Endothelial cell of umbilical vein (primary cell): ENCODE measurements around the gene CASKIN1. TPM values are rescaled to one million over a fixed set of nuclear protein-coding genes. Genes with fewer than 3 reads are reported as not detected.

Source experiments
- BruUV-seq: library from RNA; stranded (reverse); fragments of 400-500 nt; replicated peaks from 2 replicates; lab custom pipeline; 2021; lab: Mats Ljungman, UMichigan
- CTCF ChIA-PET: fragments of 300-600, 350-600 bp; sonication (Branson Sonifier 250); formaldehyde crosslinking; loops from one replicate; lab custom pipeline; 2021; ENCODE audit warnings: antibody characterized with exemption, inconsistent platforms; lab: Charles Lee
- POLR2A ChIA-PET: fragments of 300-600, 350-600 bp; sonication (Branson Sonifier 250); formaldehyde crosslinking; loops from one replicate; lab custom pipeline; 2021; ENCODE audit warnings: antibody characterized with exemption, inconsistent platforms; lab: Charles Lee
- DNase-seq: peaks from one replicate; pipeline ENCODE4 v3.0.0-alpha.2; 2011; ENCODE audit warnings: low read depth, low spot score
- FAIRE-seq: peaks from 2 replicates; lab custom pipeline; 2011; peaks lifted over from hg19 to GRCh38; lab: Jason Lieb, UNC
- H2AFZ ChIP-seq: 2 replicates; pipeline ENCODE4 v1.6.0; 2012; ENCODE audit warnings: low read depth, low read length, control low read depth, inconsistent platforms
- H3K27ac ChIP-seq: 2 replicates; pipeline ENCODE4 v1.5.1; 2011; ENCODE audit warnings: low read depth, mild to moderate bottlenecking, control low read depth, low read length, moderate library complexity; ENCODE audit not compliant: insufficient read depth
- H3K27me3 ChIP-seq, 2 experiments: 2 replicates each; pipeline versions ENCODE4 v1.6.0 to v1.6.1; 2011; ENCODE audit warnings: low read length in 2 of 2, mixed read lengths in 1 of 2; ENCODE audit not compliant: control insufficient read depth in 2 of 2, insufficient read depth in 2 of 2
- H3K36me3 ChIP-seq, 2 experiments: 2 replicates in 1 of 2; 3 replicates in 1 of 2; pipeline ENCODE4 v1.5.1; 2011; ENCODE audit warnings: low read length in 2 of 2, mild to moderate bottlenecking in 1 of 2, moderate library complexity in 1 of 2; ENCODE audit not compliant: control insufficient read depth in 2 of 2, insufficient read depth in 2 of 2; ENCODE audit errors: extremely low read depth in 1 of 2
- H3K4me1 ChIP-seq: 3 replicates; pipeline ENCODE4 v1.5.1; 2011; ENCODE audit warnings: mild to moderate bottlenecking, low read length; ENCODE audit not compliant: control insufficient read depth, insufficient read depth; ENCODE audit errors: extremely low read depth
- H3K4me2 ChIP-seq: 2 replicates; pipeline ENCODE4 v1.6.1; 2011; ENCODE audit warnings: low read length, control low read depth, mixed read lengths; ENCODE audit not compliant: insufficient read depth
- H3K4me3 ChIP-seq, 3 experiments: fragments of 200-600 bp in 1 of 3; sonication (generic), shearing (Covaris generic) in 1 of 3; replicated peaks in 1 of 3; 2 replicates each; pipeline ENCODE4 v1.5.1; 2011 to 2016; ENCODE audit warnings: control low read depth in 3 of 3, low read length in 3 of 3, mild to moderate bottlenecking in 2 of 3, inconsistent platforms in 1 of 3, low read depth in 1 of 3, moderate library complexity in 1 of 3; ENCODE audit not compliant: insufficient read depth in 1 of 3
- H3K79me2 ChIP-seq: 2 replicates; pipeline ENCODE4 v1.6.0; 2012; ENCODE audit warnings: low read length, inconsistent platforms; ENCODE audit not compliant: control insufficient read depth, insufficient read depth
- H3K9ac ChIP-seq: replicated peaks from 2 replicates; pipeline ENCODE3; 2011; ENCODE audit warnings: low read length, control low read depth; ENCODE audit not compliant: insufficient read depth; ENCODE audit errors: extremely low read depth
- H3K9me1 ChIP-seq: replicated peaks from 3 replicates; pipeline ENCODE4 v1.6.0; 2011; ENCODE audit warnings: mild to moderate bottlenecking, low read length; ENCODE audit not compliant: control insufficient read depth, insufficient read depth; ENCODE audit errors: extremely low read depth
- H3K9me3 ChIP-seq: replicated peaks from 2 replicates; pipeline ENCODE4 v1.5.1; 2012; ENCODE audit warnings: low read length, inconsistent platforms; ENCODE audit not compliant: control insufficient read depth, insufficient read depth
- H4K20me1 ChIP-seq: replicated peaks from 2 replicates; pipeline ENCODE3; 2011; ENCODE audit warnings: mild to moderate bottlenecking, low read length; ENCODE audit not compliant: control insufficient read depth, insufficient read depth; ENCODE audit errors: extremely low read depth
- EZH2 ChIP-seq: IDR thresholded peaks from 2 replicates; pipeline ENCODE4 v1.6.1; 2012; ENCODE audit warnings: borderline replicate concordance, low read depth, mild to moderate bottlenecking, moderate library complexity, low read length, inconsistent platforms; ENCODE audit not compliant: severe bottlenecking
- FOS ChIP-seq: IDR thresholded peaks from 2 replicates; pipeline ENCODE4 v1.6.1; 2011; ENCODE audit warnings: mild to moderate bottlenecking, low read length, moderate library complexity, borderline replicate concordance; ENCODE audit not compliant: insufficient read depth
- GATA2 ChIP-seq: IDR thresholded peaks from 2 replicates; pipeline ENCODE4 v1.7.0; 2011; ENCODE audit warnings: low read depth, mild to moderate bottlenecking, moderate library complexity, mixed read lengths, low read length; ENCODE audit not compliant: insufficient read length, insufficient read depth
- JUN ChIP-seq: IDR thresholded peaks from 2 replicates; pipeline ENCODE4 v1.6.1; 2011; ENCODE audit warnings: borderline replicate concordance, low read depth; ENCODE audit not compliant: insufficient read length, insufficient read depth
- MAX ChIP-seq: IDR thresholded peaks from 2 replicates; pipeline ENCODE4 v1.6.1; 2011; ENCODE audit not compliant: insufficient read depth, insufficient read length
- MYC ChIP-seq: IDR thresholded peaks from one replicate; pipeline ENCODE4 v1.6.1; 2011; ENCODE audit warnings: mild to moderate bottlenecking, low read depth, low read length
- POLR2A ChIP-seq: IDR thresholded peaks from 2 replicates; pipeline ENCODE4 v1.6.1; 2012; ENCODE audit warnings: low read depth, mild to moderate bottlenecking, control low read depth, low read length
- POLR2AphosphoS5 ChIP-seq: IDR thresholded peaks from 2 replicates; pipeline ENCODE4 v1.6.1; 2012; ENCODE audit warnings: low read depth, mild to moderate bottlenecking, control low read depth, low read length, moderate library complexity; ENCODE audit not compliant: insufficient read depth
- dilution Hi-C: fragments of 300-500 bp; cut with MboI; formaldehyde crosslinking; loops from one replicate; pipeline ENCODE4 v1.15.0; 2019; ENCODE audit warnings: low sequenced_read_pairs; ENCODE audit not compliant: extremely low pct_ligation_motif_present
- intact Hi-C: fragments of 100-400 bp; cut with micrococcal nuclease; formaldehyde crosslinking; loops from one replicate; pipeline ENCODE4 v1.10.0; 2022
- polyA plus RNA-seq, 4 experiments: library from polyadenylated mRNA; depleted of rRNA in 3 of 4; stranded (reverse) in 3 of 4; unstranded in 1 of 4; fragments of >200 nt; gene quantifications; 2 replicates each; pipeline versions ENCODE4 v1.2.1 to v1.2.3, GENCODE V29; 2011 to 2012; ENCODE audit warnings: missing spikeins in 1 of 4
- total RNA-seq: library from RNA; stranded (reverse); gene quantifications from 2 replicates; pipeline ENCODE4 v1.2.3, GENCODE V29; 2021
- TF ChIP-seq, protein P1 (sequence below), 2 donors: IDR thresholded peaks; 1 replicate in 1 of 2; 2 replicates in 1 of 2; pipeline ENCODE4 v1.5.1; 2011; ENCODE audit warnings: low read length in 2 of 2, mild to moderate bottlenecking in 2 of 2, moderate library complexity in 2 of 2, control low read depth in 1 of 2, inconsistent platforms in 1 of 2, low read depth in 1 of 2; ENCODE audit not compliant: insufficient read depth in 1 of 2; ENCODE audit errors: extremely low read depth in 1 of 2

The CASKIN1 gene
- total and polyA plus RNA-seq, 2 donors (not counting 3 experiments of a cell fraction or from before 2014, with no cell fraction given) = 0.11 to 0.58 TPM

DNA sequence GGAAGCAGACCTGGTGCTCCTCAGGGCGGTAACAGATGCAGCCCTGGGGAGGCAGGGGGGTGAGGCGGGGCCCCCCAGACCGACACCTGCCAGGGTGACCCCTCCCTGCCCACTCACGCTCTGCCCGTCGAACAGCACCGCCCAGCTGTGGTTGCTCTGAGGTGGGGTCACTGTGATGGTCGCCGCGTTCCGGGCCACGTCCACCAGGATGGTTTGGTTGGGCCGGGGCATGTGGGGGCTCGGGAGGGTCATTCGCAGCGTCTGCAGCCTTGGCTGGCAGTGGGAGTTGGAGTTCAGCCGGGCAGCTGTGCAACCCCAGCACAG lies 13.6 kb upstream of the CASKIN1 start:
- no peaks in the 10 kb centered on the region for H3K9me3 ChIP-seq
- intact Hi-C loops = no loop called here
- TF ChIP-seq, protein P1, sequence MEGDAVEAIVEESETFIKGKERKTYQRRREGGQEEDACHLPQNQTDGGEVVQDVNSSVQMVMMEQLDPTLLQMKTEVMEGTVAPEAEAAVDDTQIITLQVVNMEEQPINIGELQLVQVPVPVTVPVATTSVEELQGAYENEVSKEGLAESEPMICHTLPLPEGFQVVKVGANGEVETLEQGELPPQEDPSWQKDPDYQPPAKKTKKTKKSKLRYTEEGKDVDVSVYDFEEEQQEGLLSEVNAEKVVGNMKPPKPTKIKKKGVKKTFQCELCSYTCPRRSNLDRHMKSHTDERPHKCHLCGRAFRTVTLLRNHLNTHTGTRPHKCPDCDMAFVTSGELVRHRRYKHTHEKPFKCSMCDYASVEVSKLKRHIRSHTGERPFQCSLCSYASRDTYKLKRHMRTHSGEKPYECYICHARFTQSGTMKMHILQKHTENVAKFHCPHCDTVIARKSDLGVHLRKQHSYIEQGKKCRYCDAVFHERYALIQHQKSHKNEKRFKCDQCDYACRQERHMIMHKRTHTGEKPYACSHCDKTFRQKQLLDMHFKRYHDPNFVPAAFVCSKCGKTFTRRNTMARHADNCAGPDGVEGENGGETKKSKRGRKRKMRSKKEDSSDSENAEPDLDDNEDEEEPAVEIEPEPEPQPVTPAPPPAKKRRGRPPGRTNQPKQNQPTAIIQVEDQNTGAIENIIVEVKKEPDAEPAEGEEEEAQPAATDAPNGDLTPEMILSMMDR (IDR thresholded peaks at IDR 0.05; ENCODE audit: extremely low read depth in 1 of 2, insufficient read depth in 1 of 2, low read depth in 1 of 2, low read length in 2 of 2) = no peak
- TF ChIP-seq EZH2 (no peak), MAX (no peak), MYC (no peak), JUN (no peak), POLR2AphosphoS5 (no peak), FOS (no peak), POLR2A (no peak), GATA2 (no peak)
- peaks cover 21% of the 10 kb centered on the region for H3K4me1 ChIP-seq
- no peaks in the 10 kb centered on the region for H3K9me1 ChIP-seq
- no peaks in the 10 kb centered on the region for H3K27me3 ChIP-seq
- no peak overlapping the region for H3K4me2 ChIP-seq
- no TSS peak for BruUV-seq
- H4K20me1 ChIP-seq = no peaks in the 10 kb centered on the region
- dilution Hi-C loops = no loop called here
- H3K4me3 ChIP-seq = no peak overlapping the region
- ChIA-PET POLR2A (interaction anchor here (1.7 kb wide), 1 partner anchor 55 kb away, joined by 5 read pairs; the partner anchor contains the start of gene TRAF7), CTCF (no interaction called here)
- DNase-seq = no peak
- H2AFZ ChIP-seq = no peak overlapping the region
- H3K36me3 ChIP-seq = peaks cover 0 to 22% of the 10 kb centered on the region in 2 experiments
- no peak overlapping the region for H3K27ac ChIP-seq
- no peak overlapping the region for H3K9ac ChIP-seq
- FAIRE-seq = no peak
- peaks cover 32% of the 10 kb centered on the region for H3K79me2 ChIP-seq
